HFFc6 (cell line): ENCODE measurements around the gene PPARA. TPM values are rescaled to one million over a fixed set of nuclear protein-coding genes. Genes with fewer than 3 reads are reported as not detected.

Experiments used
- DNase-seq: peaks from one replicate; pipeline ENCODE4 v3.0.0-alpha.2; 2018
- H3K27ac Mint-ChIP-seq: 2 replicates; pipeline ENCODE4 v1.8.0; 2020; ENCODE audit warnings: mild to moderate bottlenecking, mixed read lengths
- H3K27me3 Mint-ChIP-seq: 2 replicates; pipeline ENCODE4 v1.8.0; 2021; ENCODE audit warnings: mild to moderate bottlenecking, moderate library complexity, mixed read lengths; ENCODE audit not compliant: insufficient read depth
- H3K36me3 Mint-ChIP-seq: 2 replicates; pipeline ENCODE4 v1.8.0; 2021; ENCODE audit warnings: low read depth, mixed read lengths
- H3K4me1 Mint-ChIP-seq: 2 replicates; pipeline ENCODE4 v1.8.0; 2020; ENCODE audit warnings: low read depth, mixed read lengths
- H3K4me3 Mint-ChIP-seq: 2 replicates; pipeline ENCODE4 v1.8.0; 2020; ENCODE audit warnings: mild to moderate bottlenecking, moderate library complexity, mixed read lengths
- H3K9me3 Mint-ChIP-seq: 2 replicates; pipeline ENCODE4 v1.8.0; 2020; ENCODE audit warnings: mild to moderate bottlenecking, mixed read lengths
- total RNA-seq, 6 experiments: library from RNA; stranded (reverse); fragmentation: NEBNext Ultra II Directional; extraction: Animal tissue kit (Norgen Biotek cat#: 25700); gene quantifications; 2 replicates in 1 of 6; 3 replicates in 5 of 6; pipeline ENCODE4 v1.2.3, GENCODE V29; 2021
- TF ChIP-seq, protein P1 (sequence below): fragments of 200-600 bp; sonication (generic); IDR thresholded peaks from 2 replicates; pipeline ENCODE4 v1.5.0; 2021; ENCODE audit warnings: antibody characterized with exemption, mild to moderate bottlenecking

The PPARA gene
- total RNA-seq, 6 experiments from 2014 or later: 14.1 to 16.0 (median 15.1) TPM

DNA sequence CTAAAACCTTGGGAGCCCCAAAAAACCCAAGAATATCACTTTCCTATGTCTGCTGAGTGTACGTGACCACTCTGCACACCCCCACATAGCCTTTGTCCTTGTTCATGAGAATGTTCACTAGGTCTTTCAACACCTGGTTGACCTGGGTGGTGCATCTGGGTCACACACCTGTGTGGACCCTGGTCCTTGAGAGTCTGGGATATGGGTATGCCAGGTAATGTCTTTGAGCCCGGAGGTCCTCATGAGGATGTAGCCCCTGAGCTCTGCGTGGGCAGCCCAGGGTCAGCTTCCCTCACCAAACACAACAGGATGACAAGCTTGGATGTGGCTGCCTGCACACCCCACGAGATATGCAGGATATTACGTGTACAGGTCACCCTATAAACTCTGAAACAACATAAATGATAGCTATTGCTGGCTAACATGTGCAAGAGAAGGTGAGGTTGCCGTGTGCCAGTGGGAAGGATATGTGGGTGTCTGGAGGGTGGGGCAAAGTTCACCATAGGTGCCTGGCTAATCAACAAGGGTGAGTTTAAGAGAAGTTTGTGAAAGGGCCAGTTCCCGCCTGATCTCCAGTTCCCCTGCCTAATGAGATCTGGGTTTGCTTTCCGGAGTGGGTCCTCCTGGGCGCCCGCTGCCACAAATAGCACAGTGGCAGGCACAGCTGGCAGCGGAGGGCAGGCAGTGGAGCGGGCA is 1.4 kb upstream of the PPARA start:
- peaks cover 11% of the 10 kb centered on the region; the same call in 1 of the 2 replicates for H3K4me1 Mint-ChIP-seq
- H3K9me3 Mint-ChIP-seq: no peaks in the 10 kb centered on the region
- DNase-seq: no peak
- no peak overlapping the region for H3K27ac Mint-ChIP-seq
- H3K27me3 Mint-ChIP-seq: peaks cover 23% of the 10 kb centered on the region
- peak overlapping the region; percentile 79 for H3K4me3 Mint-ChIP-seq
- peaks cover 5% of the 10 kb centered on the region; the same call in 1 of the 2 replicates for H3K36me3 Mint-ChIP-seq
- TF ChIP-seq, protein P1, sequence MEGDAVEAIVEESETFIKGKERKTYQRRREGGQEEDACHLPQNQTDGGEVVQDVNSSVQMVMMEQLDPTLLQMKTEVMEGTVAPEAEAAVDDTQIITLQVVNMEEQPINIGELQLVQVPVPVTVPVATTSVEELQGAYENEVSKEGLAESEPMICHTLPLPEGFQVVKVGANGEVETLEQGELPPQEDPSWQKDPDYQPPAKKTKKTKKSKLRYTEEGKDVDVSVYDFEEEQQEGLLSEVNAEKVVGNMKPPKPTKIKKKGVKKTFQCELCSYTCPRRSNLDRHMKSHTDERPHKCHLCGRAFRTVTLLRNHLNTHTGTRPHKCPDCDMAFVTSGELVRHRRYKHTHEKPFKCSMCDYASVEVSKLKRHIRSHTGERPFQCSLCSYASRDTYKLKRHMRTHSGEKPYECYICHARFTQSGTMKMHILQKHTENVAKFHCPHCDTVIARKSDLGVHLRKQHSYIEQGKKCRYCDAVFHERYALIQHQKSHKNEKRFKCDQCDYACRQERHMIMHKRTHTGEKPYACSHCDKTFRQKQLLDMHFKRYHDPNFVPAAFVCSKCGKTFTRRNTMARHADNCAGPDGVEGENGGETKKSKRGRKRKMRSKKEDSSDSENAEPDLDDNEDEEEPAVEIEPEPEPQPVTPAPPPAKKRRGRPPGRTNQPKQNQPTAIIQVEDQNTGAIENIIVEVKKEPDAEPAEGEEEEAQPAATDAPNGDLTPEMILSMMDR: no peak

GRCh38 chr22:46149512-46150033 is 753 bp upstream of the PPARA start:
- no peak overlapping the region for H3K27ac Mint-ChIP-seq
- H3K4me3 Mint-ChIP-seq: peak overlapping the region; percentile 79
- peaks cover 11% of the 10 kb centered on the region; the same call in 1 of the 2 replicates for H3K4me1 Mint-ChIP-seq
- peaks cover 21% of the 10 kb centered on the region for H3K27me3 Mint-ChIP-seq
- TF ChIP-seq, protein P1: no peak
- H3K9me3 Mint-ChIP-seq: no peaks in the 10 kb centered on the region
- DNase-seq: no peak
- peaks cover 5% of the 10 kb centered on the region; the same call in 1 of the 2 replicates for H3K36me3 Mint-ChIP-seq

- peak overlapping the region; percentile 82 for H3K4me3 Mint-ChIP-seq
- H3K27me3 Mint-ChIP-seq: peaks cover 12% of the 10 kb centered on the region
- H3K9me3 Mint-ChIP-seq: no peaks in the 10 kb centered on the region
- TF ChIP-seq, protein P1: no peak
- no peak overlapping the region for H3K27ac Mint-ChIP-seq
- peaks cover 11% of the 10 kb centered on the region; the same call in 1 of the 2 replicates for H3K4me1 Mint-ChIP-seq
- peaks cover 5% of the 10 kb centered on the region; the same call in 1 of the 2 replicates for H3K36me3 Mint-ChIP-seq
- no peak for DNase-seq
These were observed 540 bp downstream of the PPARA start for GRCh38 chr22:46150655-46151477.

DNA sequence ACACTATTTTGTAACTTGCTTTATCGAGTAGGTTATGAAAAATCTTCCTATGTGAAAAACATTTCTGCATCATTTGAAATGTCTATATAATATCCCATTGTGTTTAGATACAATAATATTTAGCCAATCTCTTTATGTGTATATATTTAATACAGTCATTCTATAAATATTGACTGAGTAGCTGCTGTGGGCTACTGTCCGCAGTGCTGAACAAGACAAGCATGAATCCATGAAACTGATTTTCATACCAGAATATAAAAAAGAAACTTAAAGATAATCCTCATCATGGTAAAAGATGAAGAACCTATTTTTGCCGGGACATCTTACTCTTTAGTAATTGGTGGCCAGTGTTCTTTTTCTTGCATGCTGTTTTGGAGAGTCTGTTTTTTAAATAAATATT is 3.6 kb downstream of the PPARA start:
- peaks cover 5% of the 10 kb centered on the region for H3K27me3 Mint-ChIP-seq
- peaks cover 11% of the 10 kb centered on the region; the same call in 1 of the 2 replicates for H3K4me1 Mint-ChIP-seq
- DNase-seq: no peak
- peaks cover 11% of the 10 kb centered on the region; the same call in 1 of the 2 replicates for H3K36me3 Mint-ChIP-seq
- H3K9me3 Mint-ChIP-seq: no peaks in the 10 kb centered on the region
- TF ChIP-seq, protein P1: no peak
- no peak overlapping the region for H3K27ac Mint-ChIP-seq
- no peak overlapping the region for H3K4me3 Mint-ChIP-seq

DNA sequence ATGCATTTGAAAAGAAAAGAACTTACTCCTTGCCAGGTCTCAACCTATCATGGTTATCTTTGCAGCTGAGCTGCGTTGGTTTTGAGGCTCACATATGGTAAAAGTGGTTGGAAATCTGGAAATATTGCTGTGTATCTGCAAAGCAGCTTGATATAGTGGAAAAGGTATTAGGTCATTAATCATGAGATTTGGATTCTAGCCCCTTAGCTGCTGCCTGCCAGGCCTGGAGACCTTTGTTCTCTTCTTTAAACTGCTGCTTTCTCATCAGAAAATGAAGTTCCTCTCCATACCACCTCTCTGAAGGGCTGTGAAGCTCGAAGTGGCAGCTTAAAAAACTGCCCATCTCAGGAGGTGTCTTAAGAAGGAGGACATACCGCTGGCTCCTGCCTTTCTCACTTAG is 5.7 kb downstream of the PPARA start:
- Mint-ChIP-seq H3K4me1 (peaks cover 11% of the 10 kb centered on the region; the same call in 1 of the 2 replicates), H3K4me3 (no peak overlapping the region), H3K9me3 (no peaks in the 10 kb centered on the region)

More for the DNA sequence above, 5.7 kb downstream of the PPARA start:
- no peak overlapping the region for H3K27ac Mint-ChIP-seq
- H3K36me3 Mint-ChIP-seq: peaks cover 15% of the 10 kb centered on the region
- H3K27me3 Mint-ChIP-seq: no peaks in the 10 kb centered on the region
- TF ChIP-seq, protein P1: no peak
- DNase-seq: no peak
